Stimulated activated CD8-positive, alpha-beta memory T cell treated with anti-CD3 and anti-CD28 coated beads, Interleukin-4, amount 100 ng/mL, for 24 hours (primary cell): ENCODE results near the gene NUP62.
A peak's percentile ranks its signal among the peaks of the same experiment; 100 is the strongest.

Experiments used
- DNase-seq: peaks from one replicate; pipeline ENCODE4 v3.0.0-alpha.2; 2020; ENCODE audit warnings: low read depth

Gene NUP62

GRCh38 chr19:49896863-49897621 is 32.3 kb downstream of the NUP62 start, which contains the start of gene IL4I1:
IL4I1 (minus strand) TSS chr19:49896887; CDS start chr19:49896160, 727 bp downstream.
- peak; percentile 52 for DNase-seq

- no peak for DNase-seq
Observed at GRCh38 chr19:49895566-49896297, 33.6 kb downstream of the NUP62 start.

- peak; percentile 17 for DNase-seq
Observed at GRCh38 chr19:49894879-49895565, 34.3 kb downstream of the NUP62 start.

GRCh38 chr19:49894011-49894664 is 35.2 kb downstream of the NUP62 start:
- DNase-seq: no peak

- no peak for DNase-seq
Observed at GRCh38 chr19:49892716-49893115, 36.6 kb downstream of the NUP62 start.

- no peak for DNase-seq
Observed at GRCh38 chr19:49891393-49891792, 37.9 kb downstream of the NUP62 start.

- DNase-seq: peak; percentile 53
Observed at GRCh38 chr19:49890349-49891311, 38.7 kb downstream of the NUP62 start.

- peak; percentile 49 for DNase-seq
Observed at GRCh38 chr19:49889687-49890348, 39.5 kb downstream of the NUP62 start.

GRCh38 chr19:49889038-49889686 is 40.1 kb downstream of the NUP62 start:
- no peak for DNase-seq

- DNase-seq: no peak
Observed at GRCh38 chr19:49888510-49888824, 40.8 kb downstream of the NUP62 start.

GRCh38 chr19:49887665-49888509 is 41.4 kb downstream of the NUP62 start:
- DNase-seq: no peak

GRCh38 chr19:49887037-49887664 is 42.2 kb downstream of the NUP62 start:
- DNase-seq: no peak

- no peak for DNase-seq
Observed at GRCh38 chr19:49884760-49885159, 44.5 kb downstream of the NUP62 start.

- no peak for DNase-seq
Observed at GRCh38 chr19:49884109-49884508, 45.2 kb downstream of the NUP62 start.

GRCh38 chr19:49883094-49883493 is 46.2 kb downstream of the NUP62 start:
- no peak for DNase-seq

GRCh38 chr19:49882643-49883042 is 46.7 kb downstream of the NUP62 start:
- no peak for DNase-seq

- DNase-seq: no peak
Observed at GRCh38 chr19:49881672-49882394, 47.5 kb downstream of the NUP62 start.

GRCh38 chr19:49881186-49881585 is 48.1 kb downstream of the NUP62 start:
- no peak for DNase-seq
